Measurements from ENCODE around the gene DRD3.

DNA sequence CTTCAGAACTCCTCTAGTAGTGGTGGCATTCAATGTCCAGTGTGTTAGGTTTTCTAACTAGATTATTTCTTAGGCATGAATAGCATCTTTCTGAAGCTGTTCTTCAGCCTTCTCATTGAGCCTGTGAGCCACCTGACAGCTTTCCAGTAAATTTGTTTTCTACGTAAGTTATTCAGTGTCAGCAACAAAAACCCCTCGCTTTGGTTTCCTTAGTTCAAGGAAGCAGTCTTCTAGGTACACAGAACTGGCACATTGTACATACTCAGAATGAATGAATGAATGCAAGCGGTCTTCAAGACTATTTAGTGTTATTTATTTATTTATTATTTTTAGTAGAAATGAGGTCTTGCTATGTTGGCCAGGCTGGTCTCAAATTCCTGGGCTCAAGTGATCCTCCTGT is 44.9 kb downstream of the DRD3 start:
- TF ChIP-seq, protein P1, sequence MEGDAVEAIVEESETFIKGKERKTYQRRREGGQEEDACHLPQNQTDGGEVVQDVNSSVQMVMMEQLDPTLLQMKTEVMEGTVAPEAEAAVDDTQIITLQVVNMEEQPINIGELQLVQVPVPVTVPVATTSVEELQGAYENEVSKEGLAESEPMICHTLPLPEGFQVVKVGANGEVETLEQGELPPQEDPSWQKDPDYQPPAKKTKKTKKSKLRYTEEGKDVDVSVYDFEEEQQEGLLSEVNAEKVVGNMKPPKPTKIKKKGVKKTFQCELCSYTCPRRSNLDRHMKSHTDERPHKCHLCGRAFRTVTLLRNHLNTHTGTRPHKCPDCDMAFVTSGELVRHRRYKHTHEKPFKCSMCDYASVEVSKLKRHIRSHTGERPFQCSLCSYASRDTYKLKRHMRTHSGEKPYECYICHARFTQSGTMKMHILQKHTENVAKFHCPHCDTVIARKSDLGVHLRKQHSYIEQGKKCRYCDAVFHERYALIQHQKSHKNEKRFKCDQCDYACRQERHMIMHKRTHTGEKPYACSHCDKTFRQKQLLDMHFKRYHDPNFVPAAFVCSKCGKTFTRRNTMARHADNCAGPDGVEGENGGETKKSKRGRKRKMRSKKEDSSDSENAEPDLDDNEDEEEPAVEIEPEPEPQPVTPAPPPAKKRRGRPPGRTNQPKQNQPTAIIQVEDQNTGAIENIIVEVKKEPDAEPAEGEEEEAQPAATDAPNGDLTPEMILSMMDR (tag by site-specific recombination; IDR thresholded peaks at IDR 0.05), result no peak
- no peak for TF ChIP-seq ZNF24 (tag by site-specific recombination; IDR thresholded peaks at IDR 0.05)
